Tibial nerve (tissue), 4 donors: Measurements from ENCODE around the gene RPL38.

ENCODE experiments used
- CTCF ChIP-seq, 5 experiments: fragments of 200-600 bp in 3 of 5; fragments of 450-650 bp in 2 of 5; sonication (generic) in 3 of 5; IDR thresholded peaks; one replicate each; pipeline ENCODE4 v1.5.1; 2016 to 2019; ENCODE audit warnings: antibody characterized with exemption in 5 of 5, mild to moderate bottlenecking in 3 of 5, moderate library complexity in 2 of 5
- EP300 ChIP-seq, 2 donors: sonication (generic); formaldehyde crosslinking; IDR thresholded peaks; one replicate each; pipeline ENCODE4 v1.6.1; 2017; ENCODE audit warnings: antibody characterized with exemption in 2 of 2, mild to moderate bottlenecking in 1 of 2

DNA sequence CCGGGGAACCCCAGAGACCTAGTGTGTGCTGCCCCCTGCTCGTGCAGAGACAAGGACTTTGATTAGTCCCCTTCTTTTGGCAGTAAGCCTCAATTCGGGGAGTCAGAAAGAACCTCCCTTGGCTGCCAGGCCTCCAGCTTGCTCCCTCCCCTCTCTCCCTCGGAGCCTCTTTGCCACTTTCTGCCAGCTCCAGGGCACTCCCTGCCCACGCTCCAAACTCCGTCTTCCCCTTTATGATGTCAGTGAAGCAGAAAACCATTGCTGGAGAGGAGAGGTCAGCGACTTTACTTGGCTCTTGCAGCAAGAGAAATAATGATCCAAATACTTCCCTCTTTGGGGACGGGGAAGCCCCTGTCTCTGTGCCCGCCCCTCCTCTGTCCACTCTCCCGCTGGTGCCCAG is 38.0 kb downstream of the RPL38 start:
- TF ChIP-seq CTCF (IDR thresholded peaks at IDR 0.05) (no peak), EP300 (IDR thresholded peaks at IDR 0.05) (peak in 1 of 2 donors; percentile 78)
